Testis (tissue), 3 donors: ENCODE measurements around the gene KAT2B. TPM values are rescaled to one million over a fixed set of nuclear protein-coding genes. Genes with fewer than 3 reads are reported as not detected.

Experiments
- DNase-seq: peaks from one replicate; pipeline ENCODE4 v3.0.0-alpha.2; 2019
- H3K27ac ChIP-seq, 2 donors: fragments of 200-600 bp; sonication (generic); one replicate each; pipeline ENCODE4 v1.5.1; 2019
- H3K27me3 ChIP-seq: fragments of 200-600 bp; sonication (generic); one replicate; pipeline ENCODE4 v1.5.1; 2019
- H3K36me3 ChIP-seq: fragments of 200-600 bp; sonication (generic); one replicate; pipeline ENCODE4 v1.5.1; 2017; ENCODE audit warnings: low read depth; ENCODE audit errors: missing control alignments
- H3K4me1 ChIP-seq: fragments of 200-600 bp; sonication (generic); one replicate; pipeline ENCODE4 v1.5.1; 2019
- H3K4me3 ChIP-seq, 2 donors: fragments of 200-600 bp; sonication (generic); one replicate each; pipeline ENCODE4 v1.5.1; 2017 to 2019
- H3K9me3 ChIP-seq: fragments of 200-600 bp; sonication (generic); one replicate; pipeline ENCODE4 v1.5.1; 2017
- CTCF ChIP-seq, 3 experiments: fragments of 450-650 bp in 2 of 3; fragments of 200-600 bp in 1 of 3; sonication (generic) in 1 of 3; IDR thresholded peaks; one replicate each; pipeline ENCODE4 v1.5.1; 2016 to 2019; ENCODE audit warnings: antibody characterized with exemption in 3 of 3, mild to moderate bottlenecking in 2 of 3, moderate library complexity in 1 of 3
- POLR2A ChIP-seq: fragments of 450-650 bp; IDR thresholded peaks from one replicate; pipeline ENCODE4 v1.6.1; 2017; ENCODE audit warnings: antibody characterized with exemption, mild to moderate bottlenecking, moderate library complexity
- WGBS, 2 donors: methylation state at CpG; one replicate each; pipeline ENCODE4 v1.1.5; 2018; 5-methylcytosine and 5-hydroxymethylcytosine counted together
- intact Hi-C: fragments of 100-400 bp; cut with DNase I; formaldehyde crosslinking; loops from one replicate; pipeline ENCODE4 v1.15.1; 2023; ENCODE audit warnings: low total_unique reads
- polyA plus RNA-seq: library from polyadenylated mRNA; stranded (reverse); fragments of 350-450 nt; fragmentation: Illumina TruSeq; extraction: RNeasy Lipid Tissue Mini Kit (QIAGEN cat#74804); gene quantifications from one replicate; pipeline ENCODE4 v1.2.3, GENCODE V29; 2014; ENCODE audit warnings: low read depth, low replicate concordance; ENCODE audit not compliant: insufficient read depth
- total RNA-seq, 2 donors: library from RNA; depleted of rRNA; stranded (reverse); fragments of >200 nt; gene quantifications; one replicate each; pipeline ENCODE4 v1.2.3, GENCODE V29; 2016

KAT2B gene
- total and polyA plus RNA-seq, 3 donors from 2014 or later: 5.3 to 9.9 (median 6.5) TPM

- DNase-seq: no peak
- Histone ChIP-seq H3K9me3 (no peaks in the 10 kb centered on the region), H3K36me3 (no peaks in the 10 kb centered on the region), H3K27me3 (no peaks in the 10 kb centered on the region), H3K4me3 (no peak overlapping the region), H3K27ac (no peak overlapping the region), H3K4me1 (no peaks in the 10 kb centered on the region)
- intact Hi-C loops: no loop called here
- TF ChIP-seq POLR2A (no peak), CTCF (IDR thresholded peaks at IDR 0.05) (no peak)
- 76 to 82% methylated on average over 5 of the region's 5 CpGs for WGBS, 2 donors
Observed at GRCh38 chr3:20104167-20104661, 64.0 kb downstream of the KAT2B start.

GRCh38 chr3:20105513-20106280, 65.5 kb downstream of the KAT2B start:
- no peaks in the 10 kb centered on the region for H3K36me3 ChIP-seq
- 84 to 89% methylated on average over 7 of the region's 7 CpGs for WGBS, 2 donors
- H3K27me3 ChIP-seq: no peaks in the 10 kb centered on the region
- no peak overlapping the region for H3K27ac ChIP-seq
- no peak overlapping the region for H3K4me3 ChIP-seq
- no peaks in the 10 kb centered on the region for H3K4me1 ChIP-seq
- DNase-seq: no peak
- intact Hi-C loops: no loop called here
- TF ChIP-seq POLR2A (no peak), CTCF (IDR thresholded peaks at IDR 0.05) (no peak)
- no peaks in the 10 kb centered on the region for H3K9me3 ChIP-seq

GRCh38 chr3:20107722-20108121, 67.5 kb downstream of the KAT2B start:
- intact Hi-C loops: no loop called here
- H3K9me3 ChIP-seq: no peaks in the 10 kb centered on the region
- TF ChIP-seq CTCF (IDR thresholded peaks at IDR 0.05) (no peak), POLR2A (no peak)
- no peaks in the 10 kb centered on the region for H3K36me3 ChIP-seq
- WGBS, 2 donors: 95 to 96% methylated on average over 5 of the region's 5 CpGs
- H3K27ac ChIP-seq: no peak overlapping the region
- no peak for DNase-seq
- H3K27me3 ChIP-seq: no peaks in the 10 kb centered on the region
- H3K4me1 ChIP-seq: no peaks in the 10 kb centered on the region
- no peak overlapping the region for H3K4me3 ChIP-seq

GRCh38 chr3:20108869-20109268, 68.6 kb downstream of the KAT2B start:
- intact Hi-C loops: no loop called here
- Histone ChIP-seq H3K27ac (no peak overlapping the region), H3K4me3 (no peak overlapping the region), H3K36me3 (no peaks in the 10 kb centered on the region), H3K4me1 (no peaks in the 10 kb centered on the region), H3K9me3 (no peaks in the 10 kb centered on the region), H3K27me3 (no peaks in the 10 kb centered on the region)
- TF ChIP-seq CTCF (IDR thresholded peaks at IDR 0.05) (no peak), POLR2A (no peak)
- WGBS, 2 donors: 86 to 91% methylated on average over 2 of the region's 2 CpGs
- no peak for DNase-seq

GRCh38 chr3:20110826-20111225, 70.6 kb downstream of the KAT2B start:
- TF ChIP-seq CTCF (IDR thresholded peaks at IDR 0.05) (no peak), POLR2A (no peak)
- no peak for DNase-seq
- Histone ChIP-seq H3K9me3 (no peaks in the 10 kb centered on the region), H3K27me3 (no peaks in the 10 kb centered on the region), H3K4me1 (no peaks in the 10 kb centered on the region), H3K27ac (no peak overlapping the region), H3K4me3 (no peak overlapping the region), H3K36me3 (no peaks in the 10 kb centered on the region)
- 89 to 97% methylated on average over 5 of the region's 5 CpGs for WGBS, 2 donors
- intact Hi-C loops: no loop called here
